SK-N-SH (cell line): ENCODE results near the gene TRUB2.

Source experiments
- CHD2 ChIP-seq: fragments of 150-350 bp; IDR thresholded peaks from 2 replicates; pipeline ENCODE4 v1.6.1; 2018; ENCODE audit warnings: low read length; ENCODE audit not compliant: partially characterized antibody
- EP300 ChIP-seq, 2 experiments: IDR thresholded peaks; 2 replicates each; pipeline versions ENCODE4 v1.4.0 to v1.6.1; 2012; ENCODE audit warnings: borderline replicate concordance in 1 of 2, low read depth in 1 of 2, low read length in 1 of 2
- EZH2phosphoT487 ChIP-seq: fragments of 200-600 bp; sonication (generic); IDR thresholded peaks from 2 replicates; pipeline ENCODE4 v1.6.1; 2017; ENCODE audit warnings: low read depth, mixed run types, mild to moderate bottlenecking, antibody characterized with exemption, moderate library complexity, borderline replicate concordance
- FOSL2 ChIP-seq: IDR thresholded peaks from 2 replicates; pipeline ENCODE4 v1.4.0; 2012; ENCODE audit warnings: low read depth, mild to moderate bottlenecking, moderate library complexity, borderline replicate concordance
- POLR2AphosphoS5 ChIP-seq: IDR thresholded peaks from 2 replicates; pipeline ENCODE4 v1.6.1; 2012; ENCODE audit warnings: low read depth, low read length
- RAD21 ChIP-seq: IDR thresholded peaks from 2 replicates; pipeline ENCODE4 v1.6.1; 2012; ENCODE audit warnings: mild to moderate bottlenecking, low read length
- RFX5 ChIP-seq: IDR thresholded peaks from 2 replicates; pipeline ENCODE4 v1.6.1; 2012; ENCODE audit warnings: mild to moderate bottlenecking, improper control_type of control experiment, low read length
- SIN3A ChIP-seq: IDR thresholded peaks from 2 replicates; pipeline ENCODE4 v1.6.1; 2012; ENCODE audit warnings: low read depth, mild to moderate bottlenecking, low read length, moderate library complexity, borderline replicate concordance
- TCF12 ChIP-seq: IDR thresholded peaks from 2 replicates; pipeline ENCODE4 v1.4.0; 2012
- YY1 ChIP-seq: IDR thresholded peaks from 2 replicates; pipeline ENCODE4 v1.4.0; 2012; ENCODE audit warnings: low read depth, mild to moderate bottlenecking
- TF ChIP-seq, protein P1 (sequence below): fragments of 200-600 bp; sonication (generic); IDR thresholded peaks from 2 replicates; pipeline ENCODE4 v1.6.1; 2017; ENCODE audit warnings: antibody characterized with exemption, mild to moderate bottlenecking, moderate library complexity
- TF ChIP-seq, protein P2 (sequence below): IDR thresholded peaks from 2 replicates; pipeline ENCODE4 v1.6.1; 2012; ENCODE audit warnings: mild to moderate bottlenecking, low read depth, low read length, moderate library complexity
- TF ChIP-seq, protein P3 (sequence below): IDR thresholded peaks from 2 replicates; pipeline ENCODE4 v1.4.0; 2012; ENCODE audit warnings: low read depth

DNA sequence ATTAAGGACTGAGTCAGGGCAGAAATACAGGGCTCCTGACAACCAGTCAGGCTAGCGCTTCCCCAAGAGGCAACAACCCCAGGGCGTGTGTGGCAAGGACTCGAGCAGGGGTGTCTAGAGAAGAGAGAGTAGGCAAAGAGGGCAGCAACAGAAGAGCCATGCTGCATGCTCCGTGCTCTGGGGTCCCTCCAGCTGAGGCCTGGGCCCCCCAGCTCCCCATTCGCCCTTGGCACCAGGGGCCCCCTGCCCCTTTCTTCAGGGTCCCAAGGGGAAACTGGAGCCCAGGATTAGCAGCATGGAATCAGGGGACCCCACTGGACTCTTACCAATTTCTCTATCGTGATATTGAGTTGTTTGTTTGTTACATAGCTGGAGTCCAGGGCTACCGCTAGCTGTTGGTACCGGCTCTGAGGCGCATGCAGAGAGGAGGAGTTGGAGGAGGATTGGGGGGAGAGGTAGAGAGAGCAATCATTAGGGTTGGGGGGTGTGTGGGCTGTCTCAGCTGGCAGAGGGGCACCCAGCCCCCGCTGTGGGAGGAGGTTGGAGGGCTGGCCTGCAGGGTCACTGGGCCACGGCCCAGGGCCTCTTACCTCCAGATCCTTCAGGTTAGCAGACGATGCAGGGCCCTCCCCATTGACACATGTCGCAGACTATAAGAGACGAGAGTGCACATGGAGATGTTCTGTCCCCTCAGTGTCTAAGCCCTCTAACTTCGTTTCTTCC, 55.2 kb downstream of the TRUB2 start:
- TF ChIP-seq, protein P1, sequence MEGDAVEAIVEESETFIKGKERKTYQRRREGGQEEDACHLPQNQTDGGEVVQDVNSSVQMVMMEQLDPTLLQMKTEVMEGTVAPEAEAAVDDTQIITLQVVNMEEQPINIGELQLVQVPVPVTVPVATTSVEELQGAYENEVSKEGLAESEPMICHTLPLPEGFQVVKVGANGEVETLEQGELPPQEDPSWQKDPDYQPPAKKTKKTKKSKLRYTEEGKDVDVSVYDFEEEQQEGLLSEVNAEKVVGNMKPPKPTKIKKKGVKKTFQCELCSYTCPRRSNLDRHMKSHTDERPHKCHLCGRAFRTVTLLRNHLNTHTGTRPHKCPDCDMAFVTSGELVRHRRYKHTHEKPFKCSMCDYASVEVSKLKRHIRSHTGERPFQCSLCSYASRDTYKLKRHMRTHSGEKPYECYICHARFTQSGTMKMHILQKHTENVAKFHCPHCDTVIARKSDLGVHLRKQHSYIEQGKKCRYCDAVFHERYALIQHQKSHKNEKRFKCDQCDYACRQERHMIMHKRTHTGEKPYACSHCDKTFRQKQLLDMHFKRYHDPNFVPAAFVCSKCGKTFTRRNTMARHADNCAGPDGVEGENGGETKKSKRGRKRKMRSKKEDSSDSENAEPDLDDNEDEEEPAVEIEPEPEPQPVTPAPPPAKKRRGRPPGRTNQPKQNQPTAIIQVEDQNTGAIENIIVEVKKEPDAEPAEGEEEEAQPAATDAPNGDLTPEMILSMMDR, result no peak
- TF ChIP-seq YY1 (no peak), RAD21 (no peak), TCF12 (no peak), POLR2AphosphoS5 (no peak), CHD2 (no peak), EZH2phosphoT487 (no peak), EP300 (IDR thresholded peaks at IDR 0.05; ENCODE audit: borderline replicate concordance in 1 of 2, low read depth in 1 of 2, low read length in 1 of 2) (no peak), FOSL2 (no peak), SIN3A (no peak), RFX5 (no peak)
- TF ChIP-seq, protein P2, sequence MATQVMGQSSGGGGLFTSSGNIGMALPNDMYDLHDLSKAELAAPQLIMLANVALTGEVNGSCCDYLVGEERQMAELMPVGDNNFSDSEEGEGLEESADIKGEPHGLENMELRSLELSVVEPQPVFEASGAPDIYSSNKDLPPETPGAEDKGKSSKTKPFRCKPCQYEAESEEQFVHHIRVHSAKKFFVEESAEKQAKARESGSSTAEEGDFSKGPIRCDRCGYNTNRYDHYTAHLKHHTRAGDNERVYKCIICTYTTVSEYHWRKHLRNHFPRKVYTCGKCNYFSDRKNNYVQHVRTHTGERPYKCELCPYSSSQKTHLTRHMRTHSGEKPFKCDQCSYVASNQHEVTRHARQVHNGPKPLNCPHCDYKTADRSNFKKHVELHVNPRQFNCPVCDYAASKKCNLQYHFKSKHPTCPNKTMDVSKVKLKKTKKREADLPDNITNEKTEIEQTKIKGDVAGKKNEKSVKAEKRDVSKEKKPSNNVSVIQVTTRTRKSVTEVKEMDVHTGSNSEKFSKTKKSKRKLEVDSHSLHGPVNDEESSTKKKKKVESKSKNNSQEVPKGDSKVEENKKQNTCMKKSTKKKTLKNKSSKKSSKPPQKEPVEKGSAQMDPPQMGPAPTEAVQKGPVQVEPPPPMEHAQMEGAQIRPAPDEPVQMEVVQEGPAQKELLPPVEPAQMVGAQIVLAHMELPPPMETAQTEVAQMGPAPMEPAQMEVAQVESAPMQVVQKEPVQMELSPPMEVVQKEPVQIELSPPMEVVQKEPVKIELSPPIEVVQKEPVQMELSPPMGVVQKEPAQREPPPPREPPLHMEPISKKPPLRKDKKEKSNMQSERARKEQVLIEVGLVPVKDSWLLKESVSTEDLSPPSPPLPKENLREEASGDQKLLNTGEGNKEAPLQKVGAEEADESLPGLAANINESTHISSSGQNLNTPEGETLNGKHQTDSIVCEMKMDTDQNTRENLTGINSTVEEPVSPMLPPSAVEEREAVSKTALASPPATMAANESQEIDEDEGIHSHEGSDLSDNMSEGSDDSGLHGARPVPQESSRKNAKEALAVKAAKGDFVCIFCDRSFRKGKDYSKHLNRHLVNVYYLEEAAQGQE, result no peak
- TF ChIP-seq, protein P3, sequence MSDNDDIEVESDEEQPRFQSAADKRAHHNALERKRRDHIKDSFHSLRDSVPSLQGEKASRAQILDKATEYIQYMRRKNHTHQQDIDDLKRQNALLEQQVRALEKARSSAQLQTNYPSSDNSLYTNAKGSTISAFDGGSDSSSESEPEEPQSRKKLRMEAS, result no peak
